B cell (primary cell): ENCODE data around the gene SRGAP1.

ENCODE experiments used
- CTCF ChIP-seq: fragments of 200-600 bp; IDR thresholded peaks from one replicate; pipeline ENCODE4 v1.8.0; 2022; ENCODE audit warnings: antibody characterized with exemption, mild to moderate bottlenecking
- EZH2 ChIP-seq: IDR thresholded peaks from 2 replicates; pipeline ENCODE4 v1.6.1; 2012; ENCODE audit warnings: borderline replicate concordance, low read depth, mild to moderate bottlenecking, moderate library complexity, low read length; ENCODE audit not compliant: insufficient read depth, poor library complexity, severe bottlenecking

DNA sequence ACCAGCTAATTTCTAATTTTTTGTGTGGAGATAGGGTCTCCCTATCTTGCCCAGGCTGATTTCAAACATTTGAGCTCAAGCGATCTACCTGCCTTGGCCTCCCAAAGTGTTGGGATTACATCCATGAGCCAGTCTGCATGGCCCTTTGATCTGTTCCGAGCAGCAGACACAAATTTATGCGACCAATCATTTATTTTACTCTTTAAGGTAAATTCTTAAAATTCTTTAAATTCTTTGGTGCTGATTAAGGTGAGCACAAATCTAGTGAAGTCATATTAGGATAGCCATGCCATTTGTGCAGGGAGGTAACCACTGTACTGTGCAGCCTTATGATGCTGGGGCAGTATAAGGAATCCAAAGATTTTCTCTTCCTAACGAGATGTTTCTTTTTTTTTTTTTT lies 135.7 kb downstream of the SRGAP1 start:
- TF ChIP-seq CTCF, result no peak
- no peak for TF ChIP-seq EZH2
